HG03045 (cell line): ENCODE data around the gene UNKL.

Experiments
- ATAC-seq: cut with Tn5 transposase; IDR thresholded peaks from one replicate; pipeline ENCODE4 v1.9.1; 2021; ENCODE audit warnings: mild to moderate bottlenecking, moderate library complexity; ENCODE audit not compliant: unreplicated experiment

The UNKL gene

GRCh38 chr16:1314399-1315068 lies 100.0 kb downstream of the UNKL start:
- no peak for ATAC-seq

- no peak for ATAC-seq
These were observed 100.7 kb downstream of the UNKL start for GRCh38 chr16:1313721-1314369.
